NCI-H774 (cell line): ENCODE results near the gene CFAP52.
"Not testable (repeated sequence)": the region's sequence is repeated elsewhere in the genome, so short reads cannot be mapped to it uniquely, and the experiment has no call there.

Experiments
- DNase-seq: peaks from one replicate; lab custom pipeline; 2025; lab: John Stamatoyannopoulos, UW

CFAP52 gene

DNA sequence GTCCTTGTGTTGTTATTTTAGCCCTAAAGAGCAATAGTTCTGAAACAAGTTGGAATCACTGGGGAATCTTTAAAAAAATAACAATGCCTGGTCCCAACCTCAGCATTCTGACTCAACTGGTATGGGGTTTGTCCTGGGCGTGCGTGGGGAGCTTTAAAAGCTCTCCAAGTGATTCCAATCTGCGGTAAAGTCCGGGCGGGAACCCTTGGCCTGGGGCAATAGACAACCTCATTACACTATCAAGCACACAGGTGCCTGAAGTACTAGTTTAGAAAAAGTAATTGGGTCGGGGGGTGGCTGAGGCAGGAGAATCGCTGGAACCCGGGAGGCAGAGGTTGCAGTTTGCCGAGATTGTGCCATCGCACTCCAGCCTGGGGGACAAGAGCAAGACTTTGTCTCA, 5.2 kb upstream of the CFAP52 start:
- no peak for DNase-seq

DNA sequence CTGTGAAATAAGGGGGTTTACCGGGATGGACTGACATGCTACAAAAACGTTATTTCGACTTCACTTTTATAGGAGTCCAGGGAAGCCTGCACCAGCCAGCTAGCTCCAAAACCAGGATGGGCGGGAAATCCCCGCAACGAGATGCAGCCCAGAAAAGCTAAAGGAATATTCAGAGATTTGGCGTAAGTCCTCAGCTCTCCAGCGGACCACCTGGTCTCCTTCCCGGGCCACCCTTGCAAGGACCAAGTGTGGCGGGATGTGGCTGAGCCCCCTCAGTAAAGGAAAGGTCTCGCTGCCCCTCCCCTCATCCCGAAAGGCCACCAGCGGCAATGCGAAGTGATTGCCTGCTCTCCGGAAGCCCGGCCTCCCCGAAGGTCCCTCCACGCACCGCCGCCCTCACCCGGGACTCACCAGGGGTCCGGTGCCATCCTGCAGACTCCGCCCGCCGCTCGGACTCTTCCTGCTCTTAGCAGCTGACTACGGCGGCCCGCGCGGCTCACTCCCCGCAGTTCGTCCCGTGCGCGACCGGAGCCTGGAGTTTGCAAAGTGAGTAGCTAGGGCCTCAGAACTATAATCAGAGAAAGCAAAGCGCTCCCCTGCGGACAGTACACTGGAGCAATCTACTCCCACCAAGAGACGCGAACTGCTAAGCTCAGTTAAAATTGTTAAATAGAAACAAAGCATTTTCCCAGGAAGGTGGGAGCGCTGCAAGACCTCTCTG, 901 bp upstream of the CFAP52 start, which contains the start of gene STX8:
Gene STX8, minus strand, starts transcription at position 440 of the 721 bp plus-strand sequence. Its CDS starts 12 bp downstream, at position 428.
- peak; percentile 13 for DNase-seq

DNA sequence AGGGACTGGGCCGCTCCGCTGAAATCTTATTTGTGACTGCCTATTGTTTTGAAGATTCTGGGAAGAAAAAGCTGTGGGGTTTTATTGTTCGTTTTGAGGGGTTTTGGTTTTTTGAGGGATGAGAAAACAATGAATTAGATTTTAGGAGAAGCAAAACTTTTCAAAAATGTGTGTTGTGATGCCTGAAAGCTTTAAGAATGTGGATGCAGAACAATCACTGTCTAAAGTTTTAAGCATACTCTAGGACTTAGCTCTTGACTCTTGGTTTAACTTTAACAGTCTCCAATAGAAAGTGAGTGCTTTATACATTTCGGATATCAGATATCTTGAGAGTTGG, 899 bp downstream of the CFAP52 start:
- no peak for DNase-seq

DNA sequence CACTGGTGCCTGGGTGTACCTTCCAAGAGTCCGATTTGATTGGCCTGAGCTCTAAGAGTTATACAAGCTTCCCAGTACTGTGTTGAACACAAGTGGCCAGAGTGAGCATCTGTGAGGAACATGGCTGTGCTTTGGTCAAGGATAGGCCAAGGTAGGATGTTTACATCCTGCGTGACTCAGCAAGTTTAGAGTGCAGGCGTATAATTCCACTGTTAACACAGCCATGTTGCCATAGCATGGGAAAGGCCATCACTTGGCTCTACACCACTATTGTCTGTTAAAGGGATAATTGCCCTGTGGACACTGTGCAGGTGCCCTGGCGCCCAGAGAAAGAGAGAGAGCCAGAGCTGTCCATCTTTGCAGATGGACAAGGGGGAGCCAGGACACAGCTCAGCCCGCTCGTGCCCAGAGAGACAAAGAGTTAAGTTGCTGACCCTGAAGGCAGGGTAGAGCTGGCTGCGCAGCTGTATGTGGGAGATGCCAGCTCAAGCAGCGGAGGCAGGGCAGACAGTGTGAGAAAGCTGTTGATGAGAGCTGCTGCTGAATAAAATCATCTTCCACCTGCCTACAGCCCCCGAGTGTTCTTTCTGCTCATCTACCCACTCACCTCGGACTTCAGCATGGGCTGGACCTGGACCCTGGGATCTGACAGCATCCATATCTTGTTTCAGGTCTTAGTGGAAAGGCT, 11.7 kb downstream of the CFAP52 start:
- DNase-seq: no peak

DNA sequence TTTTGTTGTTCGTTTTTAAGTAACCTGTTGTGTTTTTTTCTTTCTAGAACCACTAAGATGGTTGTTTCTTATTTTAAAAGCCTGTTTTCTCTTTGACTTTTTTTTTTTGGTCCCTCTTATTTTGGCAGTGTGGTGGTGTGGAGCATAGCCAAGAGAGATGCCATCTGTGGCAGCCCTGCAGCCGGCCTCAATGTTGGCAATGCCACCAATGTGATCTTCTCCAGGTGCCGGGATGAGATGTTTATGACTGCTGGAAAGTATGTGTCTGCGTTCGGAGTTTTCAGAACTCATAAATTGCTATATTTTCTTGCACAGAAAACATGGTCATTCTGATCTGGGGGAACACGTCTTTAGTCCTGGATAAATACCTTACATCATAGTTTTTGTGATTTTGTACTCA, 17.6 kb downstream of the CFAP52 start:
- no peak for DNase-seq

DNA sequence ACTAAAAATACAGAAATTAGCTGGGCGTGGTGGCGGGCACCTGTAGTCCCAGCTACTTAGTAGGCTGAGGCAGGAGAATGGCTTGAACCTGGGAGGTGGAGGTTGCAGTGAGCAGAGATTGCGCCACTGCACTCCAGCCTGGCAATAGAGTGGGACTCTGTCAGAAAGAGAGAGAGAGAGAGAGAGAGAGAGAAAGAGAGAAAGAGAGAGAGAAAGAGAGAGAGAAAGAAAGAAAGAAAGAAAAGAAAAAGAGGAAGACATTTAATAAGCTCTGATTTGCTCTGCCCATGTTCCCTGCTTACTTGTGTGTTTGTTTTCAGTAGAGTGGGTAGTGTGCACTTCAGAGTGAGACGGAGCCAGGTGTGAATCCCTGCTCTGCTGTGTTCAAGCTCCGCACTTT, 21.2 kb downstream of the CFAP52 start:
- not testable (repeated sequence) for DNase-seq

DNA sequence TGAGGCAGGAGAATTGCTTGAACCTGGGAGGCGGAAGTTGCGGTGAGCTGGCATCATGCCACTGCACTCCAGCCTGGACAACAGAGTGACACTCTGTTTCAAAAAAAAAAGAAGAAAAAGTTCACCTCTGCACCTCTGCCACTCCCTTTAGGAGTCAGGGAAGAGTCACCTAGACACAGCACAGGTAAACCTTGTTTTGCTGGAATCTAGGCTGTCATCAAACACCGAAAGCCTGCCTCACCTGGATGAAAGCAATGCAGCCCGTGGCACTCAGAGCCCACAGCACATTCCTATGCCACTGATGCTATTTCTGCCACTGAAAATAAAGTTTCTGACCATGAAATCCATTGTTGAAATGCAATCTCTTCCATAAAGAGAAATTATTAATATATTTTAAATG, 22.2 kb downstream of the CFAP52 start:
- DNase-seq: no peak

DNA sequence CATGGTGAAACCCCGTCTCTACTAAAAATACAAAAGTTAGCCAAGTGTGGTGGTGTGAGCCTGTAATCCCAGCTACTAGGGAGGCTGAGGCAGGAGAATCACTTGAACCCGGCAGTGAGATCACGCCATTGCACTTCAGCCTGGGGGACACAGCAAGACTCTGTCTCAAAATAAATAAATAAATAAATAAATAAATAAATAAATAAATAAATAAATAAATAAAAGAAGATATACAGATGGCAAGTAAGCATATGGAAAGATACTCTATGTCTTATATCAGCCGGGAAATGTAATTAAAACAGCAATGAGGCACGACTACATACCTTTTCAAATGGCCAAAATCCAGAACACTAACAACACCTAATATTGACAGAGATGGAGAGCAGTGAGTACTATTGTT, 28.1 kb downstream of the CFAP52 start:
- not testable (repeated sequence) for DNase-seq

DNA sequence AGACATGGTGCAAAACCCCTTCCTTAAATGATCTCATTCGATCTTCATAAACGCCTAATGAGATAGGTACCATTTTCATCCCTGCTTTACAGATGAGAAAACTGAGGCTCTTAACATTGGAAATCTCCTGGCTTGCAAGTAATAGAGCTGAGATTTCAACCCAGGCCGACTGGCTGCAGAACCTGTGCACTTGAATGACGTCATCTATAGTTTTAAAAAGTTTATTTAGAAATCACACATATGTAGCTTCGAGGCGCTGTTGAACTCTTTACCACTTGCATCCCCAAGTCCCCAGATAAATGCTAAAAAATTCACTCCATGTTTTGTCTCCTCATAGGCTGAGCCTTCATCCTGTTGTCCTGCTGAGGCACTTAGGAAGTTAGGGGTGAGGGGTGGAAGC, 30.0 kb downstream of the CFAP52 start:
- no peak for DNase-seq

DNA sequence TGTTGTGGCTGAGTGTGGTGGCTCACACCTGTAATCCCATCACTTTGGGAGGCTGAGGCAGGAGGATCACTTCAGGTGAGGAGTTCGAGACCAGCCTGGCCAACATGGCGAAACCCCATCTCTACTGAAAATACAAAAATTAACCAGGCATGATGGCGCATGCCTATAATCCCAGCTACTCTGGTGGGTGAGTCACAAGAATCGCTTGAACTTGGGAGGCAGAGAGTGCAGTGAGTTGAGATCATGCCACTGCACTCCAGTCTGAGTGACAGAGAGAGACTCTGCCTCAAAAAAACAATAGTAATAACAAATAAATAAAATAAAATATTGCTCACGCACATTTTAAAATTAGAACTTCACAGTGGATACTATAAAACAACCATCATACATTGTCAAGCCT, 30.6 kb downstream of the CFAP52 start:
- DNase-seq: not testable (repeated sequence)

DNA sequence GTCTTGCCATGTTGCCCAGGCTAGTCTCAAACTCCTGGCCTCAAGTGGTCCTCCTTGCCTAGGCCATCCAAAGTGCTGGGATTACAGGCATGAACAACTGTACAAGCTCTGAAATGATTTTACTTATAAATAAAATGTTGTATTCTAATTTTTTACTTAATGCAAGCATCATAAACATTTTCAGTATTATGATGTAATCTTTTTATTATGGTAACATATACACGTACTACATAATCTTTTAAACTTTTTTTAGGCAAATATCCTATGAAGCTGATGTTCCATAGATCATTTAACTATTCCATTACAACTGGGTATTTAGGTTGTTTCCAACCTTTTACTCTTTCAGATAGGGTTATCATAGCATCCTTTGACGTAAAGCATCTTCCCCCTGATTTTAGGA, 35.1 kb downstream of the CFAP52 start:
- DNase-seq: no peak

DNA sequence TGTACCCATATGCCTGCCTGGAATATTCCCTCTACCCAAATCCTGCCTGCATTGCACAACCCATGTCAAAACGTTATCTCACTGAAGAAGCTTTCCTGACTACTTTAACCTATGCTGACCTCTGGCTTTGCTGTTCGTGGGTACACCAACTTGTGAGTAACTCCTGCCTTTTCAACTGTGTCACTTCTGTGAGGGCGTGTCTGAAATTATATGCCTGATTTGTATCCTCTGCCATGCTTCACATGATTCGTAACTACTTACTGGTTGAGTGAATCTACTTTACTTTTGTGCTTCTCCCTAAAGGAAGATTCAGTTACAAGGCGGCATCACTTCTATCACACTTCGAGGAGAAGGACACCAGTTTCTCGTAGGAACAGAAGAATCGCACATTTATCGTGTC, 35.6 kb downstream of the CFAP52 start:
- no peak for DNase-seq

DNA sequence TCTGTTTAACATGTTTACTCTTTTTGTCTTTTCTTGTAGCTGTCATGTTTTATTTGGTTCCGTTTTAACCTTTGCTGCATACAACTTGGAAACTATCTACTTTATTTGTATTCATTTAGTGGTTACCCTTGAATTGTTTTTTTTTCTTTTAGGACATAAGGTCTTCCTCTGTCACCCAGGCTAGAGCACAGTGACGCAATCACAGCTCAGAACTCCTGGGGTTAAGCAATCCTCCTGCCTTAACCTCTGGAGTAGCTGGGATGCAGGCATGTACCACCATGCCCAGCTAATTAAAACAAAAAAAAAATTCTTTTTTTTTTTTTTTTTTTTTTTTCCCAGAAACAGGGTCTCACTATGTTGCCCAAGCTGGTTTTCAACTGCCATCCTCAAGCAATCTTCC, 39.0 kb downstream of the CFAP52 start:
- DNase-seq: no peak

DNA sequence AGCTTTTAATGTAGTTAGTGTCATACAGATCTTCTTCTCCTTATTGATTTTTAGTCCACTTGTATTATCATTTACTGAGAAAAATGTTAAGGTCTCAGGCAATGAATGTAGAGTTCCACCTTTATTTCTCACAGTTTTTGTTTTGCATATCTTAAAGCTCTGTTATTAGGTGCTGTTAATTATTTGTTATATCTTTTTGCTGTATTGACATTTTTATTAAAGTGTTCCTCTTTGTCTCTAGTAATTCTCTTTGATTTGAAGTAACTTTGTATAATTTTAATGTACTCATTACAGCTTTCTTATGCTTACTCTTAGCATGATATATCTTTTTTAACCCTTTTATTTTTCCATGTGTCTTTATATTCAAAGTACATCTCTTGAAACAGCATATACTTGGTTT, 46.5 kb downstream of the CFAP52 start:
- DNase-seq: no peak

DNA sequence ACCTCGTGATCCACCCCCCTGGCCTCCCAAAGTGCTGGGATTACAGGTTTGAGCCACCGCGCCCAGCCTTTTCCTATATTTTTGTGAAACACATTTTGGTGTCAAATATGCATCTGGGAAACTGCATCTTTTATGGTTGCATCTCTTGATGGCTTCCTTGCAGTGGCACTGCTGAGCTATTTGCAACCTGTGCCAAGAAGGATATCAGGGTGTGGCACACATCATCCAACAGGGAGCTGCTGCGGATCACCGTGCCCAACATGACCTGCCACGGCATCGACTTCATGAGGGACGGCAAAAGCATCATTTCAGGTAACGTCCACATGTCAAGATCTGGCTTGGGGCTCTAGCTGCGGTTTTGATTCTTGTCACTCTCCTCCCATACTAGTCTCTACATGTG, 52.1 kb downstream of the CFAP52 start:
- no peak for DNase-seq

DNA sequence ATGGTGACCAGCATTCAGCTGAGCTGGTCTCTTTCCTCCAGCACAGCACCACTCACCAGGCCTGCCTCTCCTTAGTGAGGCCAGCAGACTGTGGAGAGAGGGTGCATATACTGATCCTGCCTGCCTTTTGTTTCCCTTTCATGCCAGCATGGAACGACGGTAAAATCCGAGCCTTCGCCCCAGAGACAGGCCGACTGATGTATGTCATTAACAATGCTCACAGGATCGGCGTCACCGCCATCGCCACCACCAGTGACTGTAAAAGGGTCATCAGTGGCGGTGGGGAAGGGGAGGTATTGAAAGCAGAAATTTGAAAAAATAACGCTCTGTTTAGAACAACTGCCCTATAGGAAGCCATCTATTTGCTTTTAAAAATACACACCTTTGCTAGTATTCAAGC, 56.3 kb downstream of the CFAP52 start:
- DNase-seq: no peak

DNA sequence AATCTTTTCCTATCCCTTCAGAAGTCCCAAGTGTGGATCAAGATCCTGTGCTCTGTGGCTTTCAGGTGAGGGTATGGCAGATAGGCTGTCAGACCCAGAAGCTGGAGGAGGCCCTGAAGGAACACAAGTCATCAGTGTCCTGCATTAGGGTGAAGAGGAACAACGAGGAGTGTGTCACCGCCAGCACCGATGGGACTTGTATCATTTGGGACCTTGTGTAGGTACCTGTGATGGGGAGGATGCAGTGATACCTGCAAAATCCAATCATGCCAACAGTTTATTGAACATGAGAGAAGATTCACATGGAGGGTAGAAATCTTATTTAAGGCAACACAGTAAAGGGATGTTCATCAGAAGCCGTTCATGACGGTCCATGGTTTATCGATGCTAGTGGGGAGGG, 58.9 kb downstream of the CFAP52 start:
- no peak for DNase-seq

DNA sequence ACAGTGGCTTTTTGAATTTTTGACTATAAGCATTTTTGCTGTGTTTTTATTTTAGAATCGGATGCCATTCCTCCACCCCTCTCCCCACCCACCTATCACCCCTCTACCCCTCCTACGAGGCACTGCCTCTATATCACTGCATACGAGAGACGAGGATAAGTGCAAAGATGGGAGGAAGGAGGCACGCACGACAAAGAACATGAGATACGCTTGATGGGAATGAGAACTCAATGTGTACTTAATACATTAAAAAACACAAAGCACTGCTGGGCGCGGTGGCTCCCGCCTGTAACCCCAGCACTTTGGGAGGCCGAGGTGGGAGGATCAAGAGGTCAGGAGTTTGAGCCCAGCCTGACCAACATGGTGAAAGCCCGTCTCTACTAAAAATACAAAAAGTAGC, 60.1 kb downstream of the CFAP52 start:
- DNase-seq: no peak

DNA sequence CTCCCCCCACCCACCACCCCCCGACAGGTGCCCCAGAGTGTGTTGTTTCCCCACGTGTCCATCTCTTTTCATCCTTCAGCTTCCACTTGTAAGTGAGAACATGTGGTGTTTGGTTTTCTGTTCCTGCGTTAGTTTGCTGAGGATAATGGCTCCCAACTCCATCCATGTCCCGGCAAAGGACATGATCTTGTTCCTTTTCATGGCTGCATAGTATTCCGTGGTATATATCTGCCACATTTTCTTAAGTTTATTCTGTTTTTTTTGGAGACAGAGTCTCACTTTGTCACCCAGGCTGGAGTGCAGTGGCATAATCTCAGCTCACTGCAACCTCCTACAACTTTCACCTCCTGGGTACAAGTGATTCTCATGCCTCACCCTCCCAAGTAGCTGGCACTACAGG, 63.9 kb downstream of the CFAP52 start:
- DNase-seq: not testable (repeated sequence)

DNA sequence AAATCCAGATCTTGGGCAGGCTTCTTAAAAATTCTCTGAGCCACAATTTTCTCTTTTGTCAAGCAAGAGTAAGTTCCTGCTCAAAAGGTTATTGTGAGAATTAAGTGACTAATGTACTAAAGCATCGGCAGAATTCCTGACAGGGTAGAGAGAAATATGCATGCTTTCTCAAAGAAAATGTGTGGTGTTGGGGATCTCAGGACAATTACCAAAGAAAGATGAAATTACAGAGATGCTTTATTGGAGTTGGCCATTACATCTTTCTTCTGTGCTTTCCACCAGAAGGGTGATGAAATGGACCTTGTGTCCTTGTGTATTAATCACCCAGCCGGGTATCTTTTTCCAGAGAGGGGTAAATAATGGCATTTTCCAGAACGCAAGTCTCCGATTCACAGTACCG, 67.2 kb downstream of the CFAP52 start:
- no peak for DNase-seq

DNA sequence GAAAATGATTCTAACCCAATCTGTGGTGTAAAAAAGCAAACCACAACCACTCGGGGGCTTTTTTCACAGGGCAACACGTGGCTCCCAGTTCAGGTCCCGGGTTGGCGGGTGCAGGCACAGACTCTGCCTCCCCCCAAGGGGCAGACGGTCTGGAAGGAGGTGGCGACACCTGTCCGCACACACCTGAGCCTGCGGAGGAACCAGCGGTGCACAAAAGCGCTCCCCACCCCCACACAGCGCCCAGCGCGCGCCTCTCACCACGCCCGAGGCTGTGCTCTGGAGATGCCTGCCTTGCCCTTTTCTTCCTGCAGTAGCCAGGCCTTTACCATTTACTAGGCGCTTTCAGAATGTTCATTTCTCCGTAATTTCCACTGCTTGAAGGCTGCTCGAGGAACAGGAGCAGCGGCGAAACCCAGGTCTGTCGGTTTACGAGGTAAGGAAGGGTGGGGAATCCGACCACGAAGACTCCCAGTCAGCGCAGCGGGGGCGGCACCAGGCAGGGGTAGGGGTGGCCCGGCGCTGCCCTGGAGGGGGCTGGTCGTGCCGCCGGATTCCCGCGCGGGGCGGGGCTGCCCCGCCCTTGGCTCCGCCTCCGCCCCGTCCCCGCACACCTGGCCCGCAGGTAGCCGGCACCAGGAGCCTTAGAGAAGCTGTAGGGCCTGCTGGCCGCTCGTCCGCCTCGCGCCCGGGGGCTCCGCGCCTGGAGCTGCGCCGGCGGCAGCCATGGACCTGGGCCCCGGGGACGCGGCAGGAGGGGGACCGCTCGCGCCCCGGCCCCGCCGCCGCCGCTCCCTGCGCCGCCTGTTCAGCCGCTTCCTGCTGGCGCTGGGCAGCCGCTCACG, 68.7 kb downstream of the CFAP52 start, which contains the start of gene USP43:
Gene USP43, plus strand, starts transcription at position 608 of the 842 bp plus-strand sequence. Its CDS starts 116 bp downstream, at position 724.
- peak; percentile 10 for DNase-seq

DNA sequence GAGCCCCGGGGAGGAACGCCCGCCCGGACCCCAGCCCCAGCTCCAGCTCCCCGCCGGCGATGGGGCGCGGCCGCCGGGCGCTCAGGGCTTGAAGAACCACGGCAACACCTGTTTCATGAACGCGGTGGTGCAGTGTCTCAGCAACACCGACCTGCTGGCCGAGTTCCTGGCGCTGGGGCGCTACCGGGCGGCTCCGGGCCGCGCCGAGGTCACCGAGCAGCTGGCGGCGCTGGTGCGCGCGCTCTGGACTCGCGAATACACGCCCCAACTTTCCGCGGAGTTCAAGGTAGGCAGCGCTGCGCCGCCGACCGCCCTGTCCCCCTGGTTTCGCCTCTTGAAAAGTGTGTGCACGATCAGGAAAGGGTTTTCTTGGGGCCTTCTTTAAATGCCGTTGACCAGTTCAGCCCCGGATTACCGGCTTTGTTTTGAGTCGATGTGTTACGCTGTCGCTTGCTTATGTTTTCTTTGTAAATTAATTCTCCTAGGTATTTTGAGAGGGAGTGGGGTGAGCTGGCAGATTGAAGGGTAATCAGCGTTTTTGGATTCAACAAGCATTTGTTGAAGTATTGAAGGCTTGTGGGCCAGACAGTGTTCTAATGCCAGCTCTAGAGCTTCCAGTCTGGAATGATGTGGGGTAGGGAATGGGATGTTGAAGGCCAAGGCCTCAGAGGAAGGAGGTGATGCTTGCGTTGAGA, 69.6 kb downstream of the CFAP52 start:
- DNase-seq: peak; percentile 4
